CD1c-positive myeloid dendritic cell (primary cell): ENCODE results near the gene FREM1.
"Not testable (repeated sequence)": the region's sequence is repeated elsewhere in the genome, so short reads cannot be mapped to it uniquely, and the experiment has no call there.

Experiments
- DNase-seq: peaks from one replicate; pipeline ENCODE4 v3.0.0-alpha.2; 2016; ENCODE audit errors: extremely low spot score

FREM1 gene

GRCh38 chr9:14909961-14910805 is at the start of gene FREM1:
Gene FREM1 (minus strand): TSS chr9:14910428. CDS start chr9:14868977, 41,451 bp downstream.
- DNase-seq, result no peak

DNA sequence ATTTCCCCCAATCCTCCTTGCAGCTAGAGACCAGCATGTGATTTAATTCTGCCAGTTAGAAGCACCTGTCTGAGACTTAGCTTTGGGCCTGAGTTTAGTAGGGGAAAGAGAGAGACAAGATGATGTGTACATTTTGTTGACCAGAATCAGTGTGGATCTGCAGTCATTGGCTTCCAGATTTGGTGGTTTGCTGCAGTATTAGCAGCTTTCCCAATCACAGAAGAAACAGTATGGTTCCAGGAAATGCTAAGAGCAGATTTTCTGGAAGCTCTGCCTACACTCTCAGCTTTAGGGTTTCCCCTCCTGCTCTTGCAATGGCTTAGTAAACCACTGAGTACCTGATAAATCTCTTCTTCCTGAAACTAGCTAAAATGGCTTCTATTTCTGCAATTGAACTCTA is 48.8 kb upstream of the FREM1 start:
- no peak for DNase-seq

- DNase-seq, result no peak
These were observed 46.9 kb upstream of the FREM1 start for GRCh38 chr9:14957109-14957508.

- no peak for DNase-seq
These were observed 46.0 kb upstream of the FREM1 start for GRCh38 chr9:14956208-14956607.

- DNase-seq, result no peak
These were observed 35.1 kb upstream of the FREM1 start for GRCh38 chr9:14945351-14945750.

GRCh38 chr9:14941501-14942405 is 31.5 kb upstream of the FREM1 start:
- DNase-seq, result no peak

GRCh38 chr9:14939378-14939777 is 29.1 kb upstream of the FREM1 start:
- DNase-seq, result no peak

GRCh38 chr9:14937216-14937615 is 27.0 kb upstream of the FREM1 start:
- DNase-seq, result no peak

DNA sequence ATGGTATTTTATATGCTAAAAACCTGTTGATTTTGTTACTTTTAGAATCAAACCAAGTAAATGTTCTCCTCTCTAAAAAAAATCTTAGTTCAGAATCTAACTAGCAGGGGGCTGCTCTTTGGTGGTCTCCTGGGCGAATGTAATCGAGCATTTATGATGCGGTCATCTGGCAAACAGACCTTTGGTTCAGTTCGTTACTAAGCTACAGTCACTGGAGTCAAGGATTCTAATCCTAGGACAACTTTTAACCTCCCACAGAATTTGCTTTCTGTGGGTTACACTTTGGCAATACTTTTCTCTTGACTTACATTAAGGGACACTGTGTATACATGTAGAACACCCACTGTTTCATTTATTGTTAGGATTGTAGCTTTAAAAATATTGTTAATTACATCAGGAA is 26.3 kb upstream of the FREM1 start:
- DNase-seq, result no peak

GRCh38 chr9:14935964-14936363 is 25.7 kb upstream of the FREM1 start:
- DNase-seq, result no peak

- DNase-seq, result no peak
These were observed 25.0 kb upstream of the FREM1 start for GRCh38 chr9:14935106-14935751.

GRCh38 chr9:14932641-14933040 is 22.4 kb upstream of the FREM1 start:
- no peak for DNase-seq

DNA sequence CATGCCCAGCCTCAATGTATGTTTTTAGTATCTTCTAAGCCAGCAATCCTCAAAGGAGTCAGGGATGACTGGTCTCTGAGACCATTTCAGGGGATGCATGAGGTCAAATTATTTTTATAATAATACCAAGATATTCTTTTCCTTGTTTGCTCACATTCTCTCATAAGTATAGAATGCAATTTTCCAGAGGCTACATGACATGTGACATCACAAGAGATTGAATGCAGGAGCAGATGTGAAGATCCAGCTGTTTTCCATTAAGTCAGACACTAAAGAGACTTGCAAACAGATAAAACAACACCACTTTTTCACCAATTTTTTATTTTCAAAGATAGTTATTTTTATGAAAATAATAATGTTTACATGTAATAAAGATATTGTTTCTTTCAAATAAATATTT is 22.0 kb upstream of the FREM1 start:
- no peak for DNase-seq

DNA sequence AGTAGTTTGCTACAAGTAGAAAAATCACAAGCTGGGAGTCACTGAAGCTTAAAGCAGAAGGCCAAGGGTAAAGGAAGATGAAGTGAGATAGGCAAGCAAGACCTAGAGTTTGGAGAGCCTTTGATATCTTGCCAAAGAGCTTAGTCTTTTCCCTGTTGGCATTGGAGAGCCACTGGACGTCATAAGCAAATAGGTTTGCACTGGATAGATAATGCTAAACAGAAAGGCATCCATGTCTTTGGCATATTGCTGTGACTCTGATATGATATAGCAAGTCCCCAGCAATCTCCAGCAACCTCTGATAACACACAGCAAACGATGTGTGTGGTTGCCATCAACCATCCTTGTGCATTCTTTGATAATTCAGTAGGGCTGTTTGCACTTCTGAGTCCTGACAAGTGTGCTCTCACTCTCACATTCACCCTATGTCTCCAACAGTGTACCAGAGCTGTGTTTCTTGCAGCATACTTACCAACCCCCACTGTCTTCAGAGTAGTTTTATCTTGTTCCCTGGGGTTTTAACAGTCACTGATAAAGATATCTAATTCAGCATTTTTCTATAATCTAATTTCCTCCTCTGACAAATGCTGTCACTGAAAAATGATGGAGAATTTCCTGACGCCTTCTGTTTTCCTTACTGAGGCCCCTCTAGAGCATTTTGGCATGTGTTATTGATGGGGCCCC is 16.9 kb upstream of the FREM1 start:
- no peak for DNase-seq

- no peak for DNase-seq
These were observed 14.3 kb upstream of the FREM1 start for GRCh38 chr9:14924230-14925219.

DNA sequence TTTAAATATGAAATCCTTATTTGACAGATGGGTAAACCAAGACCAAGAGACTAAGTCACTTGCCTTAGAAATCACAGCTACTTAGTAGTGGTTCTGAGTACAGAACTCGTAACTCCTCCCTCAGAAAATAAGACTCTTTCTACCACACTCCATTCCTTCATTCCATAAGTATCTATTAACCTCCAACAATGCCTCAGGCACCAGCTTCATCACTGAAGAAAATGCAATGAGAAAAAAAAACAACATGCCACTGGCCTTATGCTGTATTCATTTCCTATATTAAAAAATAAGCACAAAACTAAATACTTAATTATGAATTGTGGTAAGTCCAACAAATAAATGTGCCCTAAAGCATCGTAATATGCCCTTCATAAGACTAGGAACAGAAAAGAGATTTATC is 13.5 kb upstream of the FREM1 start:
- no peak for DNase-seq

DNA sequence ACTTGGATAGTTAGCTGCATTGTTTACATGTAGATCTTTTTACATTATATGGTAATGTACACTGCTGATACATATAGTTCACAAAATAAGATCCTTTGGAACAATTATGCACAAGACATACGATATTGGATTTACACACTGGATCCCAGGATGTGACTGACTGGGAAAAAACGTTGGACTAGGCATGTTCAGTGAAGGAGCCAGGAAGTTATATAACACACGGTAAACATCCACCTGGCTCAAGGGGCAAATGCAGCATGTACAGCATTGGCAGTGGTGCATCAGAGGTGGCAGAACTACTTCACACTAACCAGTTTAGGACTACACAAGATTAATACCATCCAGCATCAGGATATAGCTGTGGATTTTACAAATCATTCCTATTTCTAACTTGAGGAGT is 10.6 kb upstream of the FREM1 start:
- not testable (repeated sequence) for DNase-seq

DNA sequence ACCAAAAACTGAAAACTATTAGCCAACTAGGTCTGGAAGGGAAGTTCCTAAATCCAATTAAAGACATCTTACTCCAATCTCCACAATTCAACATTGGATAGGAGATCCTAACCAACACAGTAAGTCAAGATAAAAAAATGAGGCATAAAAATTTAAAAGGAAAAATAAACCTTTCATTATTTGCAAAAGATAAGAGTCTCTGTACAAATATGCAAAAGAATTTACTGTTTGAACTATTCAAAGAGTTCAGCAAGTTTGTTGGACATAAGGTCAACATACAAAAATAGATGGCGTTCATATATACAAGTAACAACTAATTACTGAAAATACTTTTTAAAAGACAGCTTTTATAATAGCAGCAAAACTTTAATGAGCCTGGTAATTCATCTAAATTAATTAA is 3.1 kb upstream of the FREM1 start:
- no peak for DNase-seq

- no peak for DNase-seq
These were observed 2.6 kb upstream of the FREM1 start for GRCh38 chr9:14912859-14913258.

DNA sequence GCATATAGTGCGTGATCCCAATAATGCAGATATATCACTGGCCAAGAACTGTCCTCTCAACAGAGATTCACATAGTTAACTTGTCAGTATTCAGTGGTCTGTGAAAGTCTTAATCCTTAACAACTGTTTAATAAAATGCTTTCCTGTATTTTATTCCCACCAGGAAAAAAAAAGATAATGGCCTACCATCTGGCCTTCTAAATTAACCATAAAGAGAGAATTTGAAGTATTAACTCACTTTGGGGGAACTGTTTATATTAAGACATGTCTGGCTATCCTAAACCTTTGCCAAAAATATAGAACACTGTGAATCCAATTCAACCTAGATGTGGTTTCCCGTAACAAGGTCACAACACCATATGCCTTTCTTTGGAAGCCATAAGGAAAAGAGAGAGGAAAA is 818 bp upstream of the FREM1 start:
- no peak for DNase-seq

- DNase-seq, result no peak
These were observed 647 bp downstream of the FREM1 start for GRCh38 chr9:14909601-14909960.
